GM21423 (cell line): ENCODE data around the gene MASP2.
"Not testable (repeated sequence)": the region's sequence is repeated elsewhere in the genome, so short reads cannot be mapped to it uniquely, and the experiment has no call there.

Experiments used
- ATAC-seq: cut with Tn5 transposase; IDR thresholded peaks from one replicate; pipeline ENCODE4 v1.9.1; 2021; ENCODE audit warnings: mild to moderate bottlenecking, moderate library complexity; ENCODE audit not compliant: unreplicated experiment

Gene MASP2

GRCh38 chr1:11046625-11047365 is at the start of gene MASP2:
Gene MASP2, minus strand, starts transcription at chr1:11047239. Its CDS starts 32 bp downstream, at chr1:11047207.
- no peak for ATAC-seq

- ATAC-seq, result not testable (repeated sequence)
Measured at GRCh38 chr1:11083784-11084183, 36.7 kb upstream of the MASP2 start.

- no peak for ATAC-seq
Measured at GRCh38 chr1:11080931-11081330, 33.9 kb upstream of the MASP2 start.

GRCh38 chr1:11078631-11079030 is 31.6 kb upstream of the MASP2 start:
- no peak for ATAC-seq

- not testable (repeated sequence) for ATAC-seq
Measured at GRCh38 chr1:11073398-11073797, 26.4 kb upstream of the MASP2 start.

GRCh38 chr1:11072216-11072917 is 25.3 kb upstream of the MASP2 start:
- ATAC-seq, result no peak

- ATAC-seq, result no peak
Measured at GRCh38 chr1:11071463-11072215, 24.6 kb upstream of the MASP2 start.

GRCh38 chr1:11070876-11071275 is 23.8 kb upstream of the MASP2 start:
- no peak for ATAC-seq

GRCh38 chr1:11068600-11069473 is 21.8 kb upstream of the MASP2 start:
- ATAC-seq, result no peak

GRCh38 chr1:11067716-11068599 is 20.9 kb upstream of the MASP2 start:
- no peak for ATAC-seq

GRCh38 chr1:11065796-11066195 is 18.8 kb upstream of the MASP2 start:
- ATAC-seq, result no peak

- ATAC-seq, result no peak
Measured at GRCh38 chr1:11064942-11065341, 17.9 kb upstream of the MASP2 start.

GRCh38 chr1:11063937-11064537 is 17.0 kb upstream of the MASP2 start:
- not testable (repeated sequence) for ATAC-seq

GRCh38 chr1:11062965-11063401 is 15.9 kb upstream of the MASP2 start:
- ATAC-seq, result no peak

GRCh38 chr1:11061652-11062365 is 14.8 kb upstream of the MASP2 start:
- no peak for ATAC-seq

GRCh38 chr1:11059968-11060830 is 13.2 kb upstream of the MASP2 start, which contains the start of gene SRM:
Gene SRM, minus strand, starts transcription at chr1:11060018. Its CDS starts 75 bp downstream, at chr1:11059943.
- peak; percentile 88 for ATAC-seq

GRCh38 chr1:11059155-11059967 is 12.3 kb upstream of the MASP2 start:
- ATAC-seq, result peak; percentile 12
